CD4-positive, alpha-beta T cell treated with Interleukin-1 beta for 1 hour (primary cell): ENCODE measurements around the gene CEACAM16.
A peak's percentile ranks its signal among the peaks of the same experiment; 100 is the strongest.
"Not testable (repeated sequence)": the region's sequence is repeated elsewhere in the genome, so short reads cannot be mapped to it uniquely, and the experiment has no call there.

Experiments
- DNase-seq, 2 donors: peaks; one replicate each; pipeline ENCODE4 v3.0.0-alpha.2; 2020 to 2022

The CEACAM16 gene

DNA sequence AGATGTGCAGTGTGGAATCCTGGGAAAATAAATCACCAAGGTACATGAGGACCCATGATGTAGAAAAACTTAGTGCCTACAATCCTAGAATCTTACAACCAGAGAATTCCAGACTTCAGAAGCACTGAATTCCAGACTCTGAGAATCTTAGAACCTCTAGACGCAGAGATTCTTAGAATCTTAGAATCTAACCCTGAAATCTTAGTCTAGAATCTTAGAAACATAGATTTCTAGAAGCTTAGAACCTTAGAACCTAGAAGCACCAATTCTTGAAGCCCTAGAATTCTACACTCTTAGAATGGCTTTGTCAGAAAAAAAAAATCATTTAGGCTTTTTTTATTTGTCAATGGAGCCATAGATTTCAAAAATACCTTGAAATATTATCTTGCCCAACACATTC is 6.0 kb downstream of the CEACAM16 start:
- DNase-seq: no peak

DNA sequence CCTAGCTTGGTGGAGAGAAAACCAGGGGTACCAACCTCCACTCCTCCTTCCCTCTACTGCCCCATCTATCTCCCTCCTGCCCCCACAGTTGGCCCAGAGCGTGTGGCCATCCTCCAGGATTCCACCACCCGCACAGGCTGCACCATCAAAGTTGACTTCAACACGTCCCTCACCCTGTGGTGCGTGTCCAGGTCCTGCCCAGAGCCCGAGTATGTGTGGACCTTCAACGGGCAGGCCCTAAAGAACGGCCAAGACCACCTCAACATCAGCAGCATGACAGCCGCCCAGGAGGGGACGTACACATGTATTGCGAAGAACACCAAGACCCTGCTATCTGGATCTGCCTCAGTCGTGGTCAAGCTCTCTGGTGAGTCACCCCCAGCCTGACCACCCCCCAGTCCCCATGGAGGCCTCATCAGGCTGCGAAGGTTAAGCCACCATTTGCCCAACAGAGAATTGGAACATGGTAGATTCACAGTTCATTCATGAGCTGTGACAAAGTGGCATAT is 6.6 kb downstream of the CEACAM16 start:
- no peak for DNase-seq

DNA sequence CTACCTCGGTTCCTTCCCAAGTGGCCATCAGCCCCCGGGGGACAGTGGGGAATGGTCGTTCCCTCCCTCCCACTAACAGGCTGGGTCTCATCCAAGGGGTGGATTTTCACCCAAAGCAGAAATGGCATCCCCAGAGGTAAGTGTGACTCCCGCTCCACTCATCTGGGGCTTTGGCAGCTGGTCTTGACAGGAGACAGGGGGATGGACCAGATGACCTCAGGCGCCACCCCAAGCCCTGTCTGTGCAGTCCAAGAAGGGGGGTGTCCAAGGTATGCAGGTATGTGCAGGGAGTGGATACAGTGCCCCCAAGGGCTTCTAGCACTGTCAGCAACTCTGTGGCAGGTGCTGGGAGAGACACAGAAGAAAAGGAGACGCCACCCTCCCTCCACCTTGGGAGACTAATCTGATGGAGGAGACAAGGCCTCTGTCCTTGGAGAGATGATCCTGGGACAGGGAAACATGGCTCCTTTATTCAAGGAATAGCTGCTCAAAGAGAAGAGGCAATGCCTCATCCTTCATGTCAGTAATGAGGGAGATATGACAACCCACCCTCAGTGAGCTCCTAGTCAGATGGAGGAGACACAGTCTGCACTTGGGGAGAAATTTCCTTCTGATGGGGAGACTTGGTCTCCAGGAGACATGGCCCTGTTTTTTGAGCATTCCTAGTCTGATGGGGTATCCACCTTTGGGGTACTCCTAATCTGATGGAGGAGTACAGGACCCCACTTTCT is 7.7 kb downstream of the CEACAM16 start:
- DNase-seq: no peak

DNA sequence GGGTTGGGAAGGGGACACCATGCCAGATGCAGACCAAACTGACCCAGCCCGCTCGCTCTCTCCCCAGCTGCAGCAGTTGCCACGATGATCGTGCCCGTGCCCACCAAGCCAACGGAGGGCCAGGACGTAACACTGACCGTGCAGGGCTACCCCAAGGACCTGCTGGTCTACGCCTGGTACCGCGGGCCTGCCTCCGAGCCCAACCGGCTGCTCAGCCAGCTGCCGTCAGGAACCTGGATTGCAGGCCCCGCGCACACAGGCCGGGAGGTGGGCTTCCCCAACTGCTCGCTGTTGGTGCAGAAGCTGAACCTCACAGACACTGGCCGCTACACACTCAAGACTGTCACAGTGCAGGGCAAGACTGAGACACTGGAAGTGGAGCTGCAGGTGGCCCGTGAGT is 8.8 kb downstream of the CEACAM16 start:
- no peak for DNase-seq

DNA sequence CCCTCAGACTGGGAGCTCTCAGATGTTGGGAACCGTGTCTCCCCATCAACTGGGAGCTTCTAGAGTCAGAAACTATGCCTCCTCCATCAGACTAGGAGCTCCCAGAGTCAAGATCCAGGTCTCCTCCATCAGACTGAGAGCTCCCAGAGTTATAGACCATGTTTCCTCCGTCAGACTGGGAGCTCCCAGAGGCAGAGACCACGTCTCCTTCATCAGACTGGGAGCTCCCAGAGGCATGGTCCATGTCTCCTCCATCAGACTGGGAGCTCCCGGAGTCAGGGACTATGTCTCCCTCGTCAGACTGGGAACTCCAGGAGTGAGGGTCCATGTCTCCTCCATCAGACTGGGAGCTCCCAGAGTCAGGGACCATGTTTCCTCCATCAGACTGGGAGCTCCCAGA is 10.0 kb downstream of the CEACAM16 start:
- DNase-seq: no peak

DNA sequence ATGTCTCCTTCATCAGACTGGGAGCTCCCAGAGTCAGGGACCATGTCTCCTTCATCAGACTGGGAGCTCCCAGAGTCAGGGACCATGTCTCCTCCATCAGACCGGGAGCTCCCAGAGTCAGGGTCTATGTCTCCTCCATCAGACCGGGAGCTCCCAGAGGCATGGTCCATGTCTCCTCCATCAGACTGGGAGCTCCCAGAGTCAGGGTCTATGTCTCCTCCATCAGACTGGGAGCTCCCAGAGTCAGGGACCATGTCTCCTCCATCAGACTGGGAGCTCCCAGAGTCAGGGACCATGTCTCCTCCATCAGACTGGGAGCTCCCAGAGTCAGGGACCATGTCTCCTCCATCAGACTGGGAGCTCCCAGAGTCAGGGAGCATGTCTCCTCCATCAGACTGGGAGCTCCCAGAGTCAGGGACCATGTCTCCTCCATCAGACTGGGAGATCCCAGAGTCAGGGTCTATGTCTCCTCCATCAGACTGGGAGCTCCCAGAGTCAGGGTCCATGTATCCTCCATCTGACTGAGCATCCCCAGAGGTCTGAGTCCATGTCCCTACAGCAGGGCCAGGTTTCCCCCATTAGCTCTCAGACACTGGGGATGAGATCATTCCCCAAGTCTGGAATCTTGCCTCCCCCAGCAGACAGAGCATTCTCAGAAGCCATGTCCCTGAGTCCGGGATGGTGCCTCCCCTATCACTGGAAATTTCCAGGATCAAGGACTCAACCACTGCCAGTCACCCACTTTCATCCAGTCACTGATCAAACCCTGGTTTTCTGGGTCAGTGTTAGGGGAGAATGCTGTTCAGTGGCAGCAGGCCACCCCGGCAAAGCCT is 10.7 kb downstream of the CEACAM16 start:
- not testable (repeated sequence) for DNase-seq

DNA sequence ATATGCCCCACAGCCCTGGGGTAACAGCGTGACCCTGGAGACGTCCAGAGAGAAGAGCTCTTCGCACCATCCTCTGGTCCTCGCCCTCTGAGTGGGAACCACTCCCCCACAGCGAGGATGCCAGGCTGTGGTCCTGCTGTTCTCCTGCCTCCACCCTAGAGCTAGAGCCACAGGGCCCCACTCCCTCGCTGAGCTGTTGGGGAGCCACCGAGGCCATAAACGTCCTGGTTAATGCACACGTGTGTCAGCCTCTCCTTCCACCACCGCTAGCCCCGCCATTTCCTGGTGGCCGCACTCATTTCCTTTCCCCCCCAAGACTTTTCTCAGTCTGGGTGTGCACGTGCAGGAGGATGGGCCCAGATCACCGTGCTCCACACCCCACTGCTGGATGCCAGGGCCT is 11.5 kb downstream of the CEACAM16 start:
- DNase-seq: no peak

DNA sequence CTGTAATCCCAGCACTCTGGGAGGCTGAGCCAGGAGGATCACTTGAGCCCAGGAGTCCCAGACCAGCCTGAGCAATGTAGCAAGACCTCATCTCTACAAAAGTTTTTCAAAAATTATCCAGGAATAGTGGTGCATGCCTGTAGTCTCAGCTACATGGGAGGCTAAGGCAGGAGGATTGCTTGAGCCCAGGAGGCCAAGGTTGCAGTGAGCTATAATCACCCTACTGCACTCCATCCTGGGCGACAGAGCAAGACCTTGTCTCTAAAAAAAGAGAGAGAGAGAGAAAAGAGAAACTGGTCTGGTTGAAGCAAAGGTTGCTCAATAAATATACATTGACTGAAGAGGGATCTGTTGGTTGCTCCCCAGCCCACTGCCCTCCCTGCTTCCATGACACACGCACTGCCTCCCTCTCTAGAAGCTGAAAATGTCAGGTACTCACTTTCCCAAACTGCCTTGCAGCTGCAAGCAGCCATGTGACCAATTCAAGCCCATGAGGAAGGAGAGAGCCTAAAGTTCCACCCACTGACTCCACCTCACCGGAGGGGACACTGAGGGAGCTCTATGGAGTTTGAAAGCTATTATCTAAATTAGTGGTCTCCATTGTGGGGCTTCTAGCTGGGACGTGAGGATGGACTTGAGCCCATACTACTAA is 14.0 kb downstream of the CEACAM16 start:
- DNase-seq: no peak

DNA sequence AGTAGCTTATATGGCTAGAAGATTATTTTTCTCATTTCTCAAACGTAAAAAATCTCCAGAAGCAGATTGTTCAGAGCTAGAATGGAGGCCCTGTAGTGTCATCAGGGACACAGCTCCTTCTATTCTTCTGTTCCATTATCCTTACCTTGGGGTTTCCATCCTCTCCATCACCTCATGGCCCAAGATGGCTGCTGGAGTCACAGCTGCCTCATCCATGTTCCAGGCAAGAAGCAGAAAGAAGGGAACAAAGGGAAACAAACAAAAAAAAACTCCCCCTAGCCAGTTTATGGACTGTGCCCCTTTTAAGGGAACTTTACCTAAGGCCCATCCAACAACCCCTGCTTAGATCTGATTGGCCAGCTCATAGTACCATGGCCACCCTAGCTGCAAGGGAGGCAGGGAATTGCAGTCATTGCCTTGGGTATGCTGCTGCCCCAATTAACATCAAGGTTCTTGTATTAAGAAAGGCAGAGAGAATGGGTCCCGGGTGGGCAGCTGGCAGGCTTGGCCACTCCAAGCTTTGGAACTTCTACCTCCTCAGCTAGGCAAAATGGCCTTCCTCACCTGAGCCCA is 15.7 kb downstream of the CEACAM16 start:
- DNase-seq: no peak

DNA sequence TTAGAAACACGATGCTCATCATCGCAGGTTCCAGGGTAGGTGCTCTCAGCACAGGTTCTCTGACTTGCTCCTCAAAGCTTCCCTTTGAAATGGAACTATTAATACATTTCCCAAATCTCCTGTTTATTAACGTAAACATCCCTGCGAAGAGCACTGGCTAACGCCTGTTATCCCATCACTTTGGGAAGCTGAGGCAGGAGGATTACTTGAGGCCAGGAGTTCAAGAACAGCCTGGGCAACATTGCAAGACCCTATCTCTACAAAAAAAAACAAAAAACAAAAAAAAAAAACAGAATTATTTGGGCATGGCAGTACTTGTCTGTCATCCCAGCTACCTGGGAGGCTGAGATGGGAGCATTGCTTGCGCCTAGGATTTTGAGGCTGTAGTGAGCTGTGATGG is 18.7 kb downstream of the CEACAM16 start:
- DNase-seq: no peak

DNA sequence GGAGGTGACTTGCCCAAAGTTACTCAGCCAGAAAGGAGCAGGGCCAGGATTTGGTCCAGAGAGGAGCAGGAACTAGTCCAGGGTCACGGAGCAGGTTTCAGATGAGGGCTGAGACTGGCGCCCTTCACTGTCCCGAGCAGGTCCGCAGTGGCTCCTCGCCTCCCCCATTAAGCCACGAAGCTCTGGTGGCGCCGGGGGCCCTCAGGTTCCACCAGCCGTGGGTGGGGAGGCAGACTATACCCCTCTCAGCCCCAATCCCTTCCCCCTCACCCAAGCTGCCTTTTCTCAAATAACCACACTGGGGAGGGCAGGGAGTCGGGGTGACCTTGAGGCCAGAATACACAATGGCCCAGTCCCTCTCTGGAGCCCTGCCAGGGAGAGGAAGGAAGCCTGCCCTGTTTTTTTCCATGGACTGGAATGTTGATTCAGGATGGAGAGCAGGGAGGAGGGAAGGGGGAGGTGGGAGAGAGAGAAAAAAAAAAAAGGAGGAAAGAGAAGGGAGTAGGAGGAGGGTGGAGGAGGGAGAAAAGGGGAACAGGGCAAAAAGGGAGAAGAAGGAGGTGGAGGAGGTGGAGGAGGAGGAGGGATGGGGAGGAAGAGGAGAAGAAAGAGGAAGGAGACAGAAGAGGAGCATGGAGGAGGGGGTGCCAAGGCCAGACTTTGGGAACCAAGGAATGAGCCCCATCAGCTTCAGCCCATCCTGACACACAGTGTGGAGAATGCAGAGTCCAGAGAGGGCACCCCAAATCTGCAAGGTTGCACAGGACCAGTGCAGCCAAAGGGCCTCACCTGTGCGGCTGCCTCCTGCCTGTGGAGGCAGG is 19.7 kb downstream of the CEACAM16 start:
- DNase-seq: no peak

DNA sequence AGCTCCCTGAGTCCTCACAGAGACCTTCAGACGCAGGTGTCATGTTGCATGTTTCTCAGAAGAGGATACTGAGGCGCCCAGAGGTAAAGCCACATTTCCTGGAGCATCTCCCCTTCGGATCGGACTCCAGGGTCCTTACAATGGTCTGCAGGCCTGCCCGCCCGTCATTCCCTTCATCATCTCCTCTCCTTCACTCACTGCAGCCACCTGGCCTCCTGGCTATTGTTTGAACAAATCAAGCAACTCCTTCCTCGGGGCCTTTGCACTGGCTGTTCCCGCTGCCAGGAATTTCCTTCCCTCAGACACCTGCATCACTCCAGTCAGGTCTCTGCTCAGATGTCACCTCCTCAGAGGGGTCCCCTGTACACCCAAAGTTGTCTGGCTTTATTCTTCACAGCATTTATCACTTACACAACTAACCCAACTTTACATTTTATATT is 20.3 kb downstream of the CEACAM16 start:
- no peak for DNase-seq

DNA sequence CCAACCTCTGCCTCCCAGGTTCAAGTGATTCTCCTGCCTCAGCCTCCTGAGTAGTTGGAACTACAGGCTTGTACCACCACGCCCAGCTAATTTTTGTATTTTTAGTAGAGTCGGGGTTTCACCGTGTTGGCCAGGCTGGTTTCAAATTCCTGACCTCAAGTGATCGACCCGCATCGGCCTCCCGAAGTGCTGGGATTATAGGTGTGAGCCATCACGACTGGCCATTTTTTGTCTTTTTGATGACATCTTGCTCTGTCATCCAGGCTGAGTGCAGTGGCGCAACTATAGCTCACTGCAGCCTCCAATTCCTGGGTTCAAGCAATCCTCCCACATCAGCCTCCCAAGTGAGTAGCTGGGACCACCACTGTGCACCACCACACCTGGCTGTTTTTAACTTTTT is 21.4 kb downstream of the CEACAM16 start:
- not testable (repeated sequence) for DNase-seq

DNA sequence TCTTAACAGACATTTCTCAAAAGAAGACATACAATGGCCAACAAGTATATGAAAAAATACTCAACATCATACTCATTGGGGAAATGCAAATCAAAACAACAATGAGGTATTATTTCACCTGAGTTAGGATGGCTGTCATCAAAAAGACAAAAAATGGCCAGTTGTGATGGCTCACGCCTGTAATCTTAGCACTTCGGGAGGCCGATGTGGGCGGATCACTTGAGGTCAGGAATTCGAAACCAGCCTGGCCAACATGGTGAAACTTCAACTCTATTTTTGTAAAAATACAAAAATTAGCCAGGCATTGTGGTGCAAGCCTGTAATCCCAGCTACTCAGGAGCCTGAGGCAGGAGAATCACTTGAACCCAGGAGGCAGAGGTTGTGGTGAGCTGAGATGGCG is 22.0 kb downstream of the CEACAM16 start:
- no peak for DNase-seq

DNA sequence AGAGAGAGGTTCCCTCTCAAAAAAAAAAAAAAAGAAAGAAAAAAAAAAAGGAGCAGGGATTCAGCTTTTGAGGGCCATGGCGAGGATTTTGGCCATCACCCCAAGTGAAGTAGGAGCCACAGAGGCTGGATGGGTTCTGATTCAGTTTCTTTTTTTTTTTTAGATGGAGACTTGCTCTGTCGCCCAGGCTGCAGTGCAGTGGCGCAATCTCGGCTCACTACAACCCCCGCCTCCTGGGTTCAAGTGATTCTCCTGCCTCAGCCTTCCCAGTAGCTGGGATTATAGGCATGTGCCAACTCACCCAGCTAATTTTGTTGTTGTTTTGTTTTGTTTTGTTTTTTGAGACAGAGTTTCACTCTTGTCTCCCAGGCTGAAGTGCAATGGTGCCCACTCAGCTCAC is 22.4 kb downstream of the CEACAM16 start:
- not testable (repeated sequence) for DNase-seq

DNA sequence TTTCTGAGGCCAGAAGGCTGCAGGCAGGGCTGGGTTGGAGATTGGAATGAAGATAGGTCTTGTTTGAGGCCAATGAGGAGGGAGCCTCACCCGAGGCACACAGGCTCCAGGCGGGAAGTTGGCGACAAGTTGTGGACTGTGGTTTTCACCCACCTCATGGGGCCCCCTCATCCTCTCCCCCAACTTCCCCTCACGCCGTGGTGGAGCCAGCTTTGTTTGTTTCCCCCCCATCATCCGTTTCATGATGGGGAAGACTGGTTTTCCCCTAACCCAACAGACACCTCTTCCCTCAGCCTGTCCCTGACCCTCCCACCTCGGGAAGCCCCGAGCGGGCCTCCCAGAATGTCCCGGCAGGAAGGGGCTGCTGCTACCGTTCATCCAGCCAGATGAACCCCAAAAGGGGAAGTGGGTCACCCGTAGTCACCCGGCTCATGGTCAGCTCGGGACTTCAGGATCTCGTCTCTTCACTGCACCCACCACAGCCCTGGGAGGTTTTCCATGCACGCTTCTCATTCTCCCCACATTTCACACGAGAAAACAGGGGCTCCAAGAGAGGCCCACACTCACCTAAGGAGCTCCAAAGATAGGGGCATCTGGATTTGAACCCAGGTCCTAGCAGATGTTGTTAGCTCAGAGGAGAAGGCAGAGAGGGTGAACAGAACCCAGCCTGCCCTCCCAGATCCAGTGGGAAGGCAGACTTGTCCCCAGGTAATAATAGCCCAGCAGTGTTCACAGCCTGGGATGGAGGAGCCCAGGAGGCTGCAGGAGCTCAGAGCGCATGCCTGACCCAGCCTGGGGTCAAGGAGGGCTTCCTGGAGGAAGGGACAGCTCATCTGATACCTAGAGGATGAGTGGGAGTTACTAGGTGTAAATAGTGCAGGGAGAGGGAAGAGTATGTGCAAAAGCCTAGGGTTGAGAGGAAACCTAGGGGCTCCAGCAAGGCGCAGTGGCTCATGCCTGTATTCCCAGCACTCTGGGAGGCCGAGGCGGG is 23.5 kb downstream of the CEACAM16 start:
- peak in 1 of 2 donors; percentile 68 for DNase-seq

DNA sequence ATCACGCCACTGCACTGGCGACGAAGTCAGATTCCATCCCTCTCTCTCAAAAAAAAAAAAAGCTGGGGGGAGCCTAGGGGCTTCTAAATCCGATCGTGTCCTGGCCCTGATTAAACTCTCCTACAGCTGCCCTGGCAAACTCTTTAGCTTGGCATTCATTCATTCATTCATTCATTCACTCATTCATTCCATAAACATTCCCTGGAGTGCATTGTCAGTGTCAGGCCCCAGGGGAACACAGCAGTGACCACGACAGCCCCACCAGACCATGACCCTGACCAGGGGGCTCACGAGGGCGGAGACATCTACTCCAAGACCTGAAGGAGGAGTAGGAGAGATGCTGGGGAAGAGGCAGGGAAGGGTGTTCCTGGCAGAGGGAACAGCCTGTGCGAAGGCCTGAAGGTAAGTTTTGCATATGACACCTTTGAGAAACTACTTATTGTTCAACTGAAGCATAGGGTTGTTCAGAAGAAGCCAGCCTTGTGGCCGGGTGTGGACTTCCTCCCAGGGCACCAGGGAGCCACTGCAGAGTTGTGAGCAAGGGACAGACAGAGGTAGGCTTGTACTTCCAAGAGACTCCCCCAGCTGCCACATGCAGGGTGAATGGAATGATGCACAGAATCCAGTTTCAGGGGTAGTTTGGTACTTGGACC is 24.5 kb downstream of the CEACAM16 start:
- DNase-seq: no peak

DNA sequence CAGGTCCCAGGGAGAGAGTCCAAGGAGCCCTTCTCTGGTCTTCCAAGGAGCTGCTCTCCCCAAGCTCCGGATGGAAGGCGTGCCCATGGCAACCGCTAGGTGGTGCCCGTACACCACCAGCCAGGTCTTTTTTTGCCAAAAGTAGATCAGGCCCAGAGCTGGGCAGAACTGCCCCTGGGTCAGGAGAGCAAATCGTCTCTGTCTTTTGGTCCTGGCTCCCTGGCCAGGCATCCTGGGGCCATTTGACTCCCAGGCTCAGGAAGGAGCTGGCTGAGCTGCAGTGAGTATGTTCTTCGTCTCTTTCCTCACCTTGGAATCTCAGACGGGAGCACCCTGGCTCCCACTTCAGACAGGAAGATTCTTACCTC is 25.0 kb downstream of the CEACAM16 start:
- DNase-seq: peak; percentile 84 to 86

DNA sequence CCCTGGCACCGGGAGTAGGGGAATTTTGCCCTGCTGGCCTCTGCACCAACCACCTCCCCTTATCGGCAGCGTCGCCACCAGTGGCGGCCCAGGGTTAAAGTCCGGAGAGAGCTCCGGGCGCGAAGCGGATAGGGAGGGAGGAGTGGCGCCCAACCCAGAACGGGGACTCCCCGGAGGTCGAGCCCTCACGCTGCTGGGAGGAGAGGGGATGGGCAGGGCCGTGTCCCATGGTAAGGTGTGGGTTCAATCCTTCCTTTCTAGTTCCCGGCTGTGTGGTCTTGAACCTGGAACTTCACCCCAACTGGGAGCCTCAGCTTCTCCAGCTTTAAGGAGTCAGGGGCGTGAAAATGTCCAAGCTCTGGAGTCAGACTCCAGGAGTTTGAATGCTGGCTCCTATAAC is 26.3 kb downstream of the CEACAM16 start:
- no peak for DNase-seq

DNA sequence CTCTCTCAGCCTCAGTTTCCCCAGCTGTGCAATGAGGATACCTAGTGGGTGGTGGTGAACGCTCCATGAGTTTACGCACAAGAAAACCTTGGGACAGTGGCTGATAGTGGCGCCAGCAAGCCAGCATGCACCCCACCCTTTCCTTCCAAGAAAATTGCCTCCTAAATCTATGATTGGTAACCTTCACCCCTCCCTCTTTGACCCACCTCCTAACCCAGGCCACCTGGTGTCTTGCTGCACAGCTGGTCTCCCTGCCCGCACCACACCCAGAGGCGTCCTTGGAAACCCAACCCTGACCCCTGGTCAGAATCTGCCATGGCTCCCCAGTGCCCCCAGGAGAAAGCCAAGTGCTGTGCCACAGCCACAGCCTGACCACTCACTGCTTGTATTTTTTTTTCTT is 26.7 kb downstream of the CEACAM16 start:
- no peak for DNase-seq

DNA sequence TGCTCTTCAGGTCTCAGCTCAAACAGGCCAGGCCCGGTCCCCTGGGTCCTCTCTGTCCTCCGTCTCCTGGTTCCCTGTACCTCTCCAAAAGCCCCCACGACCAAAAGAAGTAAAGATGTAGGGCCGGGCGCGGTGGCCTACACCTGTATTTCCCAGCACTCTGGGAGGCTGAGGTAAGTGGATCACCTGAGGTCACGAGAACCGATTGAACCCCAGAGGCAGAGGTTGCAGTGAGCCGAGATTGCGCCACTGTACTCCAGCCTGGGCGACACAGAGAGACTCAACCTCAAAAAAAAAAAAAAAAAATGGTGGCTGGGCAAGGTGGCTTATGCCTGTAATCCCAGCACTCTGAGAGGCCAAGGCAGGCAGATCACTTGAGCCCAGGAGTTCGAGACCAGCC is 27.5 kb downstream of the CEACAM16 start:
- no peak for DNase-seq
